ENCODE measurements around the gene DRAM1.

DNA sequence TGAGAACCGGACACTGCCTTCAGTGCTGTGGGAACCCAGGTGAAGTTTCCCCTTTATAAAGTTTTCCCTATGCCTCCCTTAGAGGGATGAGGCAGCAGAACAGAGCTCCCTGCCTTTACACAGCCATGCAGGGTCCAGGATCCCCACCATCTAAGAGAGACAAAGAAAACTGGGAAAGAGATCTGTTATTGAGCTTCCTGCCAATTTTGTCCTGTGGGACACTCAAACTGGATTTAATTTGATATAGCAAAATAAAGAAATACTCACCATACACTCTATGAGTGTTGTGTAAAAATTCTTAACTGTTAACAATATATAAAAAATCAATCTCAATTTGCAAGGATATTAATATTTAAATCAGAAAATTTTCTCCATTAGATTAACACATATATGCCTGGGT, 69.9 kb downstream of the DRAM1 start:
- TF ChIP-seq YBX1 (IDR thresholded peaks at IDR 0.05), result no peak
- no peak for TF ChIP-seq BHLHE40 (IDR thresholded peaks at IDR 0.05; ENCODE audit: low read length)
- no peak for TF ChIP-seq CHD4 (IDR thresholded peaks at IDR 0.05; ENCODE audit: insufficient read depth, insufficient replicate concordance, low read depth, low read length, poor library complexity, severe bottlenecking)
- no peak for TF ChIP-seq MAFK (IDR thresholded peaks at IDR 0.05; ENCODE audit: low read length)
- no peak for TF ChIP-seq ZNF76 (CRISPR knock-in tag; IDR thresholded peaks at IDR 0.05; ENCODE audit: borderline replicate concordance)
- TF ChIP-seq, protein P1, sequence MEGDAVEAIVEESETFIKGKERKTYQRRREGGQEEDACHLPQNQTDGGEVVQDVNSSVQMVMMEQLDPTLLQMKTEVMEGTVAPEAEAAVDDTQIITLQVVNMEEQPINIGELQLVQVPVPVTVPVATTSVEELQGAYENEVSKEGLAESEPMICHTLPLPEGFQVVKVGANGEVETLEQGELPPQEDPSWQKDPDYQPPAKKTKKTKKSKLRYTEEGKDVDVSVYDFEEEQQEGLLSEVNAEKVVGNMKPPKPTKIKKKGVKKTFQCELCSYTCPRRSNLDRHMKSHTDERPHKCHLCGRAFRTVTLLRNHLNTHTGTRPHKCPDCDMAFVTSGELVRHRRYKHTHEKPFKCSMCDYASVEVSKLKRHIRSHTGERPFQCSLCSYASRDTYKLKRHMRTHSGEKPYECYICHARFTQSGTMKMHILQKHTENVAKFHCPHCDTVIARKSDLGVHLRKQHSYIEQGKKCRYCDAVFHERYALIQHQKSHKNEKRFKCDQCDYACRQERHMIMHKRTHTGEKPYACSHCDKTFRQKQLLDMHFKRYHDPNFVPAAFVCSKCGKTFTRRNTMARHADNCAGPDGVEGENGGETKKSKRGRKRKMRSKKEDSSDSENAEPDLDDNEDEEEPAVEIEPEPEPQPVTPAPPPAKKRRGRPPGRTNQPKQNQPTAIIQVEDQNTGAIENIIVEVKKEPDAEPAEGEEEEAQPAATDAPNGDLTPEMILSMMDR (IDR thresholded peaks at IDR 0.05 in 2 of 3, conservative IDR thresholded peaks at IDR 0.05 in 1 of 3; ENCODE audit: insufficient read depth in 2 of 3, low read depth in 1 of 3, low read length in 3 of 3), result no peak
- no peak for TF ChIP-seq DLX4 (CRISPR knock-in tag; IDR thresholded peaks at IDR 0.05)
- no peak for TF ChIP-seq ZKSCAN8 (CRISPR knock-in tag; IDR thresholded peaks at IDR 0.05)
- TF ChIP-seq, protein P2, sequence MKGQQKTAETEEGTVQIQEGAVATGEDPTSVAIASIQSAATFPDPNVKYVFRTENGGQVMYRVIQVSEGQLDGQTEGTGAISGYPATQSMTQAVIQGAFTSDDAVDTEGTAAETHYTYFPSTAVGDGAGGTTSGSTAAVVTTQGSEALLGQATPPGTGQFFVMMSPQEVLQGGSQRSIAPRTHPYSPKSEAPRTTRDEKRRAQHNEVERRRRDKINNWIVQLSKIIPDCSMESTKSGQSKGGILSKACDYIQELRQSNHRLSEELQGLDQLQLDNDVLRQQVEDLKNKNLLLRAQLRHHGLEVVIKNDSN (CRISPR knock-in tag; IDR thresholded peaks at IDR 0.05), result no peak
- no peak for TF ChIP-seq EP300 (IDR thresholded peaks at IDR 0.05; ENCODE audit: low read length)

Data from K562 (cell line).